K562 (cell line): ENCODE data around the gene GRPEL2. TPM values are rescaled to one million over a fixed set of nuclear protein-coding genes. Genes with fewer than 3 reads are reported as not detected.

ENCODE experiments used
- ATAC-seq: fragments of 200-7000 bp; cut with Tn5 transposase; 3 replicates; pipeline ENCODE4 v1.9.1; 2020; ENCODE audit warnings: moderate library complexity
- BruUV-seq: library from RNA; stranded (reverse); fragments of 400-500 nt; replicated peaks from 2 replicates; lab custom pipeline; 2021; lab: Mats Ljungman, UMichigan
- CTCF ChIA-PET: fragments of 300-600 bp; formaldehyde crosslinking; extraction: SDS; loops from one replicate; lab custom pipeline; 2021; ENCODE audit warnings: low intra/inter-chr PET ratio; lab: Yijun Ruan, JAX
- POLR2A ChIA-PET: fragments of 300-600, 350-650 bp; sonication (Branson Sonifier 250); formaldehyde crosslinking; extraction: SDS; loops from one replicate; lab custom pipeline; 2021; ENCODE audit warnings: antibody characterized with exemption, inconsistent platforms; lab: Yijun Ruan, JAX
- DNase-seq, 4 experiments: peaks; one replicate each; pipeline versions ENCODE4 v3.0.0 to v3.0.0-alpha.2; 2011 to 2018; ENCODE audit warnings: low spot score in 3 of 4, mixed read lengths in 3 of 4; ENCODE audit errors: extremely low read depth in 1 of 4
- FAIRE-seq: peaks from 2 replicates; lab custom pipeline; 2011; peaks lifted over from hg19 to GRCh38; lab: Jason Lieb, UNC
- H2AFZ ChIP-seq: 2 replicates; pipeline ENCODE4 v1.6.0; 2011; ENCODE audit warnings: low read depth, low read length, control low read depth, inconsistent platforms
- H3K27ac ChIP-seq: fragments of 200-600 bp; 3 replicates; pipeline ENCODE4 v1.8.0; 2011; ENCODE audit warnings: low read depth, mild to moderate bottlenecking, control low read depth, inconsistent platforms, low read length, moderate library complexity, mixed read lengths; ENCODE audit errors: extremely low read depth
- H3K27me3 ChIP-seq, 2 experiments: fragments of 300-600 bp in 1 of 2; 2 replicates in 1 of 2; 3 replicates in 1 of 2; pipeline versions ENCODE4 v1.6.0 to v1.8.0; 2011; ENCODE audit warnings: inconsistent platforms in 2 of 2, low read length in 2 of 2, mild to moderate bottlenecking in 1 of 2, mixed read lengths in 1 of 2, moderate library complexity in 1 of 2; ENCODE audit not compliant: control insufficient read depth in 2 of 2, insufficient read depth in 2 of 2
- H3K36me3 ChIP-seq: fragments of 300-600 bp; 3 replicates; pipeline ENCODE4 v1.8.0; 2011; ENCODE audit warnings: mild to moderate bottlenecking, low read length, inconsistent platforms; ENCODE audit not compliant: control insufficient read depth, insufficient read depth
- H3K4me1 ChIP-seq, 2 experiments: fragments of 200-600 bp in 1 of 2; replicated peaks in 1 of 2; 2 replicates in 1 of 2; 3 replicates in 1 of 2; pipeline versions ENCODE4 v1.5.1 to v1.8.0; 2011; ENCODE audit warnings: inconsistent platforms in 2 of 2, low read length in 2 of 2, mild to moderate bottlenecking in 1 of 2, mixed read lengths in 1 of 2, moderate library complexity in 1 of 2; ENCODE audit not compliant: control insufficient read depth in 2 of 2, insufficient read depth in 2 of 2
- H3K4me2 ChIP-seq: 2 replicates; pipeline ENCODE4 v1.6.1; 2011; ENCODE audit warnings: low read length, control low read depth, inconsistent platforms, mixed read lengths; ENCODE audit not compliant: insufficient read depth
- H3K4me3 ChIP-seq: fragments of 200-600 bp; sonication (generic), shearing (Covaris generic); 2 replicates; pipeline ENCODE4 v1.5.1; 2016; ENCODE audit warnings: control low read depth, inconsistent platforms
- H3K79me2 ChIP-seq: fragments of 200-600 bp; 3 replicates; pipeline ENCODE4 v1.8.0; 2011; ENCODE audit warnings: low read length, inconsistent platforms; ENCODE audit not compliant: control insufficient read depth, insufficient read depth
- H3K9ac ChIP-seq, 2 experiments: 2 replicates each; pipeline versions ENCODE4 v1.6.0 to v1.6.1; 2011; ENCODE audit warnings: low read depth in 2 of 2, low read length in 2 of 2, control low read depth in 1 of 2, inconsistent platforms in 1 of 2, mild to moderate bottlenecking in 1 of 2, mixed read lengths in 1 of 2; ENCODE audit not compliant: insufficient read depth in 1 of 2
- H3K9me1 ChIP-seq: one replicate; pipeline ENCODE4 v1.6.0; 2011; ENCODE audit warnings: inconsistent platforms, mild to moderate bottlenecking, low read length, moderate library complexity; ENCODE audit not compliant: control insufficient read depth, insufficient read depth
- H3K9me3 ChIP-seq: replicated peaks from 2 replicates; pipeline ENCODE4 v1.5.1; 2011; ENCODE audit warnings: low read depth, low read length, inconsistent platforms; ENCODE audit not compliant: control insufficient read depth, insufficient read depth
- H4K20me1 ChIP-seq: replicated peaks from 2 replicates; pipeline ENCODE4 v1.6.1; 2011; ENCODE audit warnings: low read length, inconsistent platforms, mixed read lengths; ENCODE audit not compliant: control insufficient read depth, insufficient read depth
- BCOR ChIP-seq: fragments of 450-650 bp; IDR thresholded peaks from 2 replicates; pipeline ENCODE4 v1.6.1; 2016
- KDM1A ChIP-seq, 2 experiments: fragments of 450-650 bp; IDR thresholded peaks; 2 replicates each; pipeline ENCODE4 v1.6.1; 2016; ENCODE audit warnings: mild to moderate bottlenecking in 2 of 2
- RBM25 ChIP-seq: fragments of 200-400 bp; formaldehyde crosslinking; IDR thresholded peaks from 2 replicates; pipeline ENCODE4 v1.6.1; 2018; ENCODE audit warnings: low read length, low read depth, moderate library complexity; ENCODE audit not compliant: severe bottlenecking
- SMARCE1 ChIP-seq: fragments of 450-650 bp; IDR thresholded peaks from 2 replicates; pipeline ENCODE4 v1.7.1; 2016; ENCODE audit warnings: mild to moderate bottlenecking
- TRIM28 ChIP-seq: fragments of 450-650 bp; IDR thresholded peaks from 2 replicates; pipeline ENCODE4 v1.6.1; 2017
- WGBS: fragments of 100-300 bp; shearing (Covaris generic); methylation state at CpG from one replicate; pipeline ENCODE4 v1.1.6; 2016; ENCODE audit warnings: low coverage, mixed read lengths; ENCODE audit not compliant: insufficient coverage; ENCODE audit errors: missing lambda C conversion rate; 5-methylcytosine and 5-hydroxymethylcytosine counted together
- in situ Hi-C: fragments of 300-500 bp; cut with MboI; formaldehyde crosslinking; loops from 4 replicates; pipeline ENCODE4 v1.15.0; 2018; ENCODE audit warnings: inconsistent platforms, mixed read lengths
- intact Hi-C: fragments of 100-400 bp; cut with micrococcal nuclease; formaldehyde crosslinking; loops from 2 replicates; pipeline ENCODE4 v1.14.2; 2022
- polyA plus RNA-seq, 8 experiments: library from polyadenylated mRNA; depleted of rRNA in 4 of 8; stranded (reverse) in 5 of 8; unstranded in 3 of 8; fragments of >200 nt; fragmentation: Nextera tagmentation in 2 of 8; fragmentation: Illumina TruSeq in 1 of 8; extraction: Ambion mirVana in 2 of 8; extraction: Trizol in 1 of 8; gene quantifications; 2 replicates each; pipeline versions ENCODE4 v1.2.1 to v1.2.3, GENCODE V29; 2011 to 2014; ENCODE audit warnings: inconsistent platforms in 1 of 8, missing spikeins in 1 of 8
- total RNA-seq, 7 experiments: library from RNA; depleted of rRNA in 6 of 7; stranded (reverse); fragments of >200 nt in 6 of 7; fragmentation: Illumina TruSeq in 2 of 7; extraction: Trizol in 2 of 7; gene quantifications; 2 replicates each; pipeline versions ENCODE4 v1.2.1 to v1.2.3, GENCODE V29; 2011 to 2021; ENCODE audit warnings: low replicate concordance in 1 of 7

The GRPEL2 gene
- total and polyA plus RNA-seq, 9 of the 15 experiments (the other 6 are each of a cell fraction or from before 2014, with no cell fraction given): 11.2 to 40.5 (median 25.8) TPM

DNA sequence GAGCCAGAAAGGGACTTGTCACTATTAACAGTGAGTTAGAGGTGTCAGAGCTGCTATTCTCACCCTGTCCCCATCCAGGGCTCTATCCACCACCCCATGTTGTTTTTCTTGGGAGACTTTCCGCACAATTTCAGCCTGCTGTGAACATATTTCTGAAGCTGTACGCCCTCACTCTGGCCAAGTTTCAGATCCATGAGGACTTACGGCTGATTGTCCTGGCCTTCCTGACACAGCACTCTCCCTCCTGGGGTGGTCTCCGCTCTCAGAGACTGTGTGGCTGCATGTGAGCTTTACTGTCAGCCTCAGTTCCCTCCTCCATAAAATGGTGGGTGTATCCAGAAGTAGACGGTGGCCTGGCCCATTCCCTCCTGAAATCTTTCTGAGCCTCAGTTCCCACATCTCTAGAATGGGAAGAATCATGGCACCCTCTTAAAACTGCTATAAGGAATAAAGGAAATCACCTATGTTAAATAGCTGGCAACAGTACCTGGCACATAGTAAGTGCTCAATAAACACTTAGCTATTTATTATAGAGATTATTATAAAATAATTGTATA, 34.6 kb downstream of the GRPEL2 start:
- 72% methylated on average over 5 of the region's 5 CpGs for WGBS
- POLR2A ChIA-PET: interaction anchor here (1.2 kb wide), 1 partner anchor 86 kb away, joined by 3 read pairs; no protein-coding TSS in a partner anchor
- Histone ChIP-seq H3K27me3 (no peaks in the 10 kb centered on the region), H4K20me1 (no peaks in the 10 kb centered on the region), H3K36me3 (no peaks in the 10 kb centered on the region), H3K9me3 (no peaks in the 10 kb centered on the region), H3K4me3 (no peak overlapping the region), H3K9ac (no peak overlapping the region), H3K27ac (no peak overlapping the region; the same call in 2 of the 3 replicates), H3K9me1 (no peaks in the 10 kb centered on the region), H2AFZ (no peak overlapping the region), H3K79me2 (no peaks in the 10 kb centered on the region), H3K4me1 (peaks cover 0 to 25% of the 10 kb centered on the region in 2 experiments; a peak in 3 of 5 replicates), H3K4me2 (no peak overlapping the region)
- intact Hi-C loops: loop anchor here (5.0 kb wide), 1 partner anchor 237 kb away; no protein-coding TSS in a partner anchor
- ATAC-seq (no peak), FAIRE-seq (no peak), DNase-seq (no peak)
- CTCF ChIA-PET: interaction anchor here (1.0 kb wide), 1 partner anchor 51 kb away, joined by 5 read pairs; no protein-coding TSS in a partner anchor
- no peak for TF ChIP-seq SMARCE1
- TF ChIP-seq BCOR: 0 out of 2 replicates have a peak, but pooled peaks have one; percentile 42
- 0 out of 4 replicates have a peak, but pooled peaks of 1 of the 2 experiments have one; percentile 38 for TF ChIP-seq KDM1A (IDR thresholded peaks at IDR 0.05)
- no peak for TF ChIP-seq TRIM28
- TF ChIP-seq RBM25: peak; percentile 75
- BruUV-seq: no TSS peak
- in situ Hi-C loops: no loop called here
